Mesenteric fat pad (tissue), 1 donor: ENCODE measurements around the gene H3-3A. TPM values are rescaled to one million over a fixed set of nuclear protein-coding genes. Genes with fewer than 3 reads are reported as not detected.

Experiments used
- DNase-seq: peaks from one replicate; pipeline ENCODE4 v3.0.0-alpha.2; 2020; ENCODE audit warnings: low spot score
- long read RNA-seq: library from polyadenylated mRNA; unstranded; transcript quantifications from one replicate; pipeline ENCODE4 v2.0.0, GENCODE V29; 2020
- total RNA-seq: library from RNA; stranded (reverse); fragmentation: NEBNext Ultra II Directional; extraction: Animal tissue kit (Norgen Biotek cat#: 25700); gene quantifications from one replicate; pipeline ENCODE4 v1.2.1, GENCODE V29; 2021
- donor health status: DM: yes; HTN: yes; CAD: no.

The H3-3A gene
- 321 TPM for total RNA-seq
- long read RNA-seq, transcript H3F3A-203 (4 exons, 1,088 nt): major isoform, 170 of 183 reads
- long read RNA-seq, partial matches to known transcripts: 3 of 183 reads
- long read RNA-seq, other reads (novel, unspliced or antisense): 6 of 183 reads

DNA sequence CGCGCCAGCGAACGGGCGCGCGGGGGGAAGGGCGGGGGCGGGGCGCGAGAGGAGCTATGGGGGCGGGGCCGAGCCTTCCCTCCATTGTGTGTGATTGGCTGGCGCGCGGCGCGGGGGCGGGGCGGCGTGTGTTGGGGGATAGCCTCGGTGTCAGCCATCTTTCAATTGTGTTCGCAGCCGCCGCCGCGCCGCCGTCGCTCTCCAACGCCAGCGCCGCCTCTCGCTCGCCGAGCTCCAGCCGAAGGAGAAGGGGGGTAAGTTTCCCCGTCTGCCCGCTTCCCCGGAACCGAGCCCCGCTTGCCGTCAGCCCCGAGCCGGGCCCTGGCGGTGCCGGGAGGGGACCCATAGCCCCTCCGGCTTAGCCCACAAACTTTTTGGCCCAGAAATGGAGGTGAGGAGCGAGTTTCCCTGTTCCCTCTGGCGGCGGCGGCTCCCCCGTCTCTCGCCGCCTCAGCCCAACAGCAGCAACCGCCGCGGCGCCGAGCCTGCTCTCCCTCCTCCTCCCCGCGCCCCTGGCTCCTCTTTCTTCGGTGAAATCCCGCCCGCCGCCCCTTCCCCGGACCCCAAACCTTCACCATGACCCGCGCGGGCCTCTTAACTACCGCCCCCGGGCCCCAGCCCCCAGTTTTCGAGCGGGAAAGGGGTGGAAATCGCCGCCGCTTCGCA lies at the start of gene H3-3A:
H3-3A (plus strand) TSS at position 159 of the 666 bp plus-strand sequence. CDS start 1,636 bp downstream, outside the sequence.
- peak; percentile 100 for DNase-seq

DNA sequence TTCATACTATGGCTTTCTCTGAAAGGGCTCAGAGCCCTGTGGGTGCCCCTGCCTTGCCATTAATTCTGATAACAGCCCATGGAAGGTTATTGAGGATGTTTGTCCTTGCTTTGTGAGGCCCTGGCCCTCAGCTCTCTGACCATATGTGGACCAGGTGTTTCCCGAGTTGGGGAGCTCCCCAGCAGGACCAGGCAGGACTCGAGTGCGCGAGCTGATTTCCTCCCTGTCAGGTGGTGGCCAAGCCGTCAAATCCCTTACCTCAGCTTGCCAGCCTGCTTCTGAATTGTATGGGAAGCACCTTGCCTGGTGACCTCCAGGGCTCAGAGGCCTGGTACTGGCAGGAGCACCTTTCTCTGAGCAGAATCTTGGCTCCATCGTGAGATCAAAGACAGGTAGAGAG lies 45.4 kb upstream of the H3-3A start:
- no peak for DNase-seq

DNA sequence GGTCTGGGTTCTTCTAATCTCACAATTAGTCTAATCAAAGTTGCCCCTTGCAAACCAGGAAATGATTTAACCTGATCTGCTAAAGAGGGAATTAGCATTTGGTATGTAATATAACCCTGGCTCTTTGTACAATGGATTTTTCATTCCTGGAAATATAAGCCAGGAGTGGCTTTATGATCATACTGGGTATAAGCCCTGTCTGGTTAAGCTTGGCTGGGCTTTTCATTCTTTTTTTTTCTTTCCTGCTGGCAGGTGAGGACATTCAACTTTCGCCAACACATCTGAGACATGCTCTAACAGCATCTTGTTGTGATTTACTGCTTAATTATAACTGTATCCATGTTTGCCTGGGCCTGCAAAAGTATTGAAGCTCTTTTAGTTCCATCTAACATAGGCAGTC lies 42.9 kb upstream of the H3-3A start:
- DNase-seq: no peak

DNA sequence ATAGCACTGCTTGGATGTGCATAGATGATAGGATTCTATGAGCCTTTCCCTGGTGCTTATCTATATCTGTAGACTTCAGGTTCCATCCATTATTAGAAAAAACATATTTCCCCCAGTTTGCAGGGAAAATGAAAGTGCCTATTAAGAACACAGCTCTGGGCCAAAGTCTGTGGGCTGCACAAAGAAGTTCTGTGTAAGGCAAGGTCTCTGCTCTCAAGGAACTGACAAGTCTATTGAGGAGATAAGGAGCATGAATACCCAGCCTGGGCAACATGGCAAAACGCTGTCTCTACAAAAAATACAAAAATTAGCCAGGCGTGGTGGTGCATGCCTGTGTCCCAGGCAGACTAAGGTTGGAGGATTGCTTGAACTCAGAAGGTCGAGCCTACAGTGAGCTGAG lies 41.1 kb upstream of the H3-3A start:
- no peak for DNase-seq

GRCh38 chr1:226021801-226022200 lies 40.7 kb upstream of the H3-3A start:
- DNase-seq: no peak

- no peak for DNase-seq
Measured at GRCh38 chr1:226023735-226024134, 38.8 kb upstream of the H3-3A start.

GRCh38 chr1:226026833-226027232 lies 35.7 kb upstream of the H3-3A start:
- no peak for DNase-seq

DNA sequence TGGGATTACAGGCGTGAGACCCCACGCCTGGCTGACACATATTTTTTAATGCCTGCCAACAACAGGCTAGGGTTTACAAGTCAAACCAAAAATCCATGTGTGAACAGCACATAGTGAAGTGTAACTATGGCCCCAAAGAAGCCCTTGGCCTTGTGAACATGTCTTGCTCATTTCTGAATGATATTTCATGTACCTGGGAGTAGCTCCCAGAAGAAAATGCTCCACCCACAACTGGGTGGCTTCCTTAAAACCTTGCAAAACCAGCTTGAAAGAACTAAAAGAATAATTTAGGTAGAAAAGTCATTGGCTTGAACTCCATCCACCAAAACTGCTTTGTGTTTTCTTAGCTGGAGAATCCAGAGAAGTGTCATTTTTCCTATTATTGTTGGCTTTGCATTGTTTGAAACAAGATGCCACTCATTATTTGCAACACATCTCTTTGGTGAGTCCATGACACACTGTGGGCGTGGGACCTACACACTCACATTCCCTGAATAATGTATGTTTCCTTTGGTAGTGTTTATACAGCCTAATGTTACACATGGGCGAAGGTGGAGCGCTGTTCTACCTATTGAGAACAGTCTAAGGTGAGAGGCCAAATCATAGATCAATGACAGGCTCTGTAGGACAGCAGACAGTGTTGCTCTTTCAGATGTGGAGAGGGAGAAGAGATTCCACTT lies 34.8 kb upstream of the H3-3A start:
- DNase-seq: no peak

- no peak for DNase-seq
Measured at GRCh38 chr1:226029093-226029496, 33.4 kb upstream of the H3-3A start.

GRCh38 chr1:226029568-226030225 lies 32.8 kb upstream of the H3-3A start:
- no peak for DNase-seq

DNA sequence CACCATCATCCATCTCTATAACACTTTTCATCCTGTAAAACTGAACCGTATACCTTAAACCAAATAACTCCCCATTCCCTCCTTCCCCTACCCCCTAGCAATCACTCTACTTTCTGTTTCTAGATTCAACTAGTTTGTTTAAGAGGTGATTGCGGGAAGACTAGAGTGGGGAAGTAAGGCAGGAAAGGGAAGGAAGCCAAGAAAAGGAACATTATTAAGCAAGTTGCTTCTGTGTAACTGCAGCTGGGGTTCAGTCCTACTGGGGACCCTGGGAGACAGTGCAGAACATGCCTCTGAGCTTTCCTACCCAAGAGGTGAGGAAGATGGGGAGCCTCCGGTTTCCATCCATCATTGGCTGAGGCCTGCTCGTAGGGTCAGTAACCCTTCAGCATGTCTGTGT lies 28.9 kb upstream of the H3-3A start:
- no peak for DNase-seq

DNA sequence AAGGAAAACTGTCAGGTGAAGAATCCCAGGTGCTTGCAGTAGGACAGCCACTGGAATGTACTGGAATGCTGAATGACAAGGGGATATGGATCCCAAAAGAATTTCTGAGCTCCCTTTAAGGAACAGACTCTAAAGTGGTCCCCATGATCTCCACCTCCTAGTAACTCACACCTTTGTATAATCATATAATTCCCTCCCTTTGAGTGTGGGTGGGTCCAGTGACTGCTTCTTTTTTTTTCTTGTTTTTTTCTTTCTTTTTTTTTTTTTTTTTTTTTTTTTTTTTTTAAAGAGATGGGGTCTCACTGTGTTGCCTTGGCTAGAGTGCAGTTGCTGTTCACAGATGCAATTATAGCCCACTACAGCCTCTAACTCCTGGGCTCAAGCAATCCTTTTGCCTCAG lies 28.5 kb upstream of the H3-3A start:
- DNase-seq: no peak

- DNase-seq: peak; percentile 95
Measured at GRCh38 chr1:226034482-226034881, 28.0 kb upstream of the H3-3A start.

DNA sequence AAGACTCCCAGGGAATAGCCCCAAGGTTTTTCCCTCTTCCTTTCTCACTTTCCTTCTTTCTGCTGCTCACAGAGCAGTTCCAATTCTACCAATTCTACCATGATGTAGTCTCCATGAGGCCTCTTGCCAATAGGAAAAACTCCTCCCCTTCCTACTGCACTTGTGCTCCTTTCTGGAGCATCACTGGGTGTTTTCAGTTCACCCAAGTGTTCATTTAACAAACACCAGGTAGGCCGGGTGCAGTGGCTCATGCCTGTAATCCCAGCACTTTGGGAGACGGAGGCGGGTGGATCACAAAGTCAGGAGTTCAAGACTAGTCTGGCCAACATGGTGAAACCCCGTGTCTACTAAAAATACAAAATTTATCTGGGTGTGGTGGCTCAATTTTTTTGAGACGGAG lies 26.6 kb upstream of the H3-3A start:
- DNase-seq: no peak

DNA sequence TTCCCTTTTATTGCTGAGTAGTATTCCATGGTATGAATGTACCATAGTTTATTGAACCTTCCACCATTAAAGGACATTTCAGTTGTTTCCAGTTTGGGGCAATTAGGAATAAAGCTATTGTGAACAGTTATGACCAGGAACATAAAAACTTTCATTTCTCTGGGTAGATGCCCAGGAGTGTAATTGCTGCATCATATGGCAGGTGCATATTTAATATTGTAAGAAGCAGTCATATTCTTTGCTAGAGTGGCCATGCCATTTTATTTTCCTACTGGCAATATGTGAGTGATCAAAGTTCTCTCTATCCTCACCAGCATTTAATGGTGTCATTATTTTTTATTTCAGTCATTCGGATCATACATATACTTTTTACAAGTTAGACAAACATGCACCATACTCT lies 23.9 kb upstream of the H3-3A start:
- no peak for DNase-seq

GRCh38 chr1:226041419-226041818 lies 21.1 kb upstream of the H3-3A start:
- no peak for DNase-seq

DNA sequence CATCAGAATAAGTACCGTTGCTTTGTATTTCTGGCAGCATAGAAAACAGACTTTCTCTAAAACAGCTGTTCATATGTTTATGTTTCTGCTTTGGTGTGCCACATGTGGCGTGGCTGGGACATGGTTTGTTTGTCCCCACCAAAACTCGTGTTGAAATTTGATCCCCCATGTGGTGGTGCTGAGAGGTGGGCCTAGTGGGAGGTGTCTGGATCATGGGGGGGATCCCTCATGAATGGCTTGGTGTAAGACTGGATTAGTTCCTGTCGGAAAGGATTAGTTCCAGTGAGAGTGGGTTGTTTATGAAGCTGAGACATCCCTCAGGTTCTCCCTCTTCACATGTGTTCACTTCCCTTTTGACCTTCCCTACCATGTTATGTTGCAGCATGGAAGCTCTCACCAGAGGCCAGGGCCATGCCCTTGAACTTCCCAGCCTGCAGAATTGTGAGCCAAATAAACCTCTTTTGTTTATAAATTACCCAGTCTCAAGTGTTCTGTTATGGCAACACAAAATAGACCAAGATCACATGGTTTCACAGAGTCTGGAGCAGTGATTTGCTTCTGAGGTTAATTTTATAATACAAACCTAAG lies 17.9 kb upstream of the H3-3A start:
- DNase-seq: no peak

GRCh38 chr1:226046240-226046639 lies 16.3 kb upstream of the H3-3A start:
- DNase-seq: no peak

- no peak for DNase-seq
Measured at GRCh38 chr1:226047495-226047894, 15.0 kb upstream of the H3-3A start.

GRCh38 chr1:226048886-226049285 lies 13.6 kb upstream of the H3-3A start:
- no peak for DNase-seq

DNA sequence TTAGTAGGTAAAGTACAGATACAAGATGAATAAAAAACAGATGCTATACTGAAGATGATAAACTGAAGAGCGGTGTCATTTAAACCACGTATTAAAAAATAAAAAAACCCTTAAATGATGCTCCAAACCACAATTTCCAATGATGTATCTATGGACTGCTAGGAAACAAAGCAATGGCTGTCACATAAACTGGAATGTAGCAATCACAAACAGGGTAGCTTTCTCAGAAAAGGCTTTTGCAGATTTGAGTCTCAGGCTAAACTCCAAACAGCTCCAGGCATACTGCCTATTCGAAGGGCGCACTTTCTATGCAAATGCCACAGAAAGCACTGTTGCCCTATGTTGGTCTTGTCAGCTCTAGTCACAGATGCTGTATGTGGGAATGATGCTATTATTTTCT lies 12.4 kb upstream of the H3-3A start:
- no peak for DNase-seq

GRCh38 chr1:226051365-226051764 lies 11.2 kb upstream of the H3-3A start:
- DNase-seq: no peak
